Glutamatergic neuron (in vitro differentiated cells): ENCODE data around the gene VAV2. TPM values are rescaled to one million over a fixed set of nuclear protein-coding genes. Genes with fewer than 3 reads are reported as not detected.

ENCODE experiments used
- DNase-seq: peaks from one replicate; pipeline ENCODE4 v3.0.0; 2022
- H3K27ac Mint-ChIP-seq: one replicate; pipeline ENCODE4 v1.8.0; 2020; ENCODE audit warnings: mild to moderate bottlenecking, mixed read lengths, inconsistent platforms; ENCODE audit not compliant: unreplicated experiment
- H3K27me3 Mint-ChIP-seq: one replicate; pipeline ENCODE4 v1.8.0; 2020; ENCODE audit warnings: mild to moderate bottlenecking, moderate library complexity, mixed read lengths, inconsistent platforms; ENCODE audit not compliant: unreplicated experiment
- H3K36me3 Mint-ChIP-seq: one replicate; pipeline ENCODE4 v1.8.0; 2020; ENCODE audit warnings: mild to moderate bottlenecking, mixed read lengths, inconsistent platforms; ENCODE audit not compliant: unreplicated experiment
- H3K4me1 Mint-ChIP-seq: one replicate; pipeline ENCODE4 v1.8.0; 2020; ENCODE audit warnings: mild to moderate bottlenecking, low read depth, mixed read lengths, inconsistent platforms; ENCODE audit not compliant: unreplicated experiment
- H3K4me3 Mint-ChIP-seq: one replicate; pipeline ENCODE4 v1.8.0; 2020; ENCODE audit warnings: mild to moderate bottlenecking, mixed read lengths, inconsistent platforms; ENCODE audit not compliant: unreplicated experiment
- H3K9me3 Mint-ChIP-seq: one replicate; pipeline ENCODE4 v1.8.0; 2020; ENCODE audit warnings: mild to moderate bottlenecking, moderate library complexity, mixed read lengths, inconsistent platforms; ENCODE audit not compliant: unreplicated experiment
- CTCF ChIP-seq: fragments of 200-600 bp; sonication (generic); IDR thresholded peaks from one replicate; pipeline ENCODE4 v1.5.0; 2021; ENCODE audit not compliant: partially characterized antibody, unreplicated experiment
- total RNA-seq: library from RNA; stranded (reverse); fragmentation: NEBNext Ultra II Directional; extraction: Animal tissue kit (Norgen Biotek cat#: 25700); gene quantifications from one replicate; pipeline ENCODE4 v1.2.1, GENCODE V29; 2021; ENCODE audit not compliant: unreplicated experiment

The VAV2 gene
- total RNA-seq, 1 donor from 2014 or later, result 270 TPM

DNA sequence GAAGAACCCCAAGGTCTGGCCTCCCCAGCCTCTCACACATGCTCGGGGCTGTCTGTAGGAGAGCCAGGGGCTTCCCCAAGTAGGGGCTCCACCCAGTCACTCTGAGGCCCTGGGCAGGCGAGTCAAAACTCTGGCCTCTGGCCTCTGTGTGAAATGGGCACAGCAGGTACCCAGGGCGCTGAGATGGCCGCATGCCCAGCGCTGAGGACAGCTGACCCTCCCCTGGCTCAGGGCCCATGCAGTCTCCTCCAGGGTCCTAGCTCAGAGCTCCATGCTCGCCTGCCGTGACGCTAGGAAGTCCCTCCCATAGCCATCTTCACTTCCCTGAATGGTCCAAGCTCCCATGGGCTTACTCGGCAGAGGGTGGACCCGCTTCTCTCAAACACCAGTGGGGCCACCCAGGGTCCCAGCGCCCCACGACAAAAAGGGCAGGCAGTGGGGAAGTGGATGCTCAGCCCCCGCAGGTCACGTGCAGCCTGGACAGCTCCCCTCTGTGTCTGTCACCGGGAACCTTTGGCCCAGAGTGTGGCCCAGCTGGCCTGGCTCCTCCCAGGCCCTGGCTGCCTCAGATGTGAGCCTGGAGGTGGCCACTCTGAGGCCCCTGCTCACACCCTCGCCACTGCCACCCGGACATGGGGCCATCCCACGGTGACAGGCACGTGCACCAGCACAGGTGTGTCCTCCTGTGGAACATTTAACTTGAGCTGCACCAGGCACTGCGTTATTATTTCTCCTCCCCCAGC, 12.2 kb upstream of the VAV2 start:
- no peak overlapping the region for H3K27ac Mint-ChIP-seq
- H3K4me1 Mint-ChIP-seq, result no peaks in the 10 kb centered on the region
- H3K9me3 Mint-ChIP-seq, result peaks cover 2% of the 10 kb centered on the region
- H3K36me3 Mint-ChIP-seq, result no peaks in the 10 kb centered on the region
- H3K27me3 Mint-ChIP-seq, result peaks cover 8% of the 10 kb centered on the region
- H3K4me3 Mint-ChIP-seq, result no peak overlapping the region
- no peak for TF ChIP-seq CTCF
- DNase-seq, result no peak

DNA sequence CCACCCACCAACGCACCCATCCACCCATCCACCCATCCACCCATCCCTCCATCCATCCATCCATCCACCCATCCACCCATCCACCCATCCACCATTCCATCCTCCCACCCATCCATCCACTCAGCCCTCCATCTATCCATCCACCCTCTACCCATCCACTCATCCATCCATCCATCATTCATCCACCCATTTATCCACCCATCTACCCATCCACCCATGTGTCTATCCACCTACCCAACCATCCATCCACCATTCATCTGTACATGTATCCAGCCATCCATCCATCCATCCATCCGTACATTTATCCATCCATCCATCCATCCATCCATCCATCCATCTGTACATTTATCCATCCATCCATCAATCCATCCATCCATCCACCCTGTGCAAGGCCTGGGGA, 11.1 kb upstream of the VAV2 start:
- Mint-ChIP-seq H3K4me3 (no peak overlapping the region), H3K27ac (peak overlapping the region; percentile 14), H3K9me3 (peaks cover 2% of the 10 kb centered on the region), H3K36me3 (no peaks in the 10 kb centered on the region), H3K27me3 (peaks cover 8% of the 10 kb centered on the region), H3K4me1 (no peaks in the 10 kb centered on the region)
- TF ChIP-seq CTCF, result no peak
- no peak for DNase-seq

- peaks cover 2% of the 10 kb centered on the region for H3K9me3 Mint-ChIP-seq
- H3K27me3 Mint-ChIP-seq, result peaks cover 8% of the 10 kb centered on the region
- no peak for DNase-seq
- no peak for TF ChIP-seq CTCF
- H3K4me1 Mint-ChIP-seq, result no peaks in the 10 kb centered on the region
- no peaks in the 10 kb centered on the region for H3K36me3 Mint-ChIP-seq
- H3K4me3 Mint-ChIP-seq, result no peak overlapping the region
- no peak overlapping the region for H3K27ac Mint-ChIP-seq
These were observed 10.7 kb upstream of the VAV2 start for GRCh38 chr9:134002796-134003195.

GRCh38 chr9:133999851-134000265, 7.7 kb upstream of the VAV2 start:
- DNase-seq, result no peak
- peaks cover 3% of the 10 kb centered on the region for H3K4me1 Mint-ChIP-seq
- H3K27me3 Mint-ChIP-seq, result peaks cover 3% of the 10 kb centered on the region
- H3K9me3 Mint-ChIP-seq, result peaks cover 2% of the 10 kb centered on the region
- H3K27ac Mint-ChIP-seq, result no peak overlapping the region
- no peak for TF ChIP-seq CTCF
- H3K4me3 Mint-ChIP-seq, result no peak overlapping the region
- no peaks in the 10 kb centered on the region for H3K36me3 Mint-ChIP-seq

DNA sequence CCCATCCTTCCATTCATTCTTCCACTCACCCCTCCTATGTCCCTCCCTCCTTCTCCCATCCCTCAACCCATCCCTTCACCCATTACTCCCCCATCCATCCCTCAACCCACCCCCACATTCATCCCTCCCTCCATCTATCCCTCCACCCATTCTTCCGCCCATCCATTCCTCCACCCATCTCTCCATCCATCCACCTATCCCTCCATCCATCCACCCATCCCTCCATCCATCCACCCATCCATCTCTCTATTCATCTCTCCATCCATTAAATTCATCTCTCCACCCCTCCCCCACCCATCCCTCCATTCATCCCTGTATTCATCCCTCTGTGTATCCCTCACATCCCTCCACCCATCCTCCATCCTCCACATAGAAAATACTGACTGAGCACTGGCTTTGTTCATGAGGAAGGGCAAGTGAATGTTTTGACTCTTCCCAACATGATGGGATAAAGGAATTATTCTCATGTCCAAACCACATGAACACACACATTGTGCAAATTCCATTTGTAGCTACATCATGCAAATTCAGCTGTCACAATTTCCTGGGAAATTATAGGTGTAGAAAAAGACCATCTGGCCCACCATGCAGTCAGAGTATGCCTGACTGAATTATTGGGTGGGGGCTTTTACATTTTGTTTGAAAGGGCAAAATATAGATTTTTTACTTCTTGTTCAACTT, 6.9 kb upstream of the VAV2 start:
- Mint-ChIP-seq H3K9me3 (peaks cover 2% of the 10 kb centered on the region), H3K4me1 (peaks cover 5% of the 10 kb centered on the region), H3K27ac (no peak overlapping the region), H3K27me3 (peaks cover 3% of the 10 kb centered on the region), H3K4me3 (no peak overlapping the region), H3K36me3 (no peaks in the 10 kb centered on the region)
- no peak for TF ChIP-seq CTCF
- no peak for DNase-seq
